ENCODE measurements around the gene DNMT3B. TPM values are rescaled to one million over a fixed set of nuclear protein-coding genes. Genes with fewer than 3 reads are reported as not detected.

Gene DNMT3B
- total RNA-seq, 2 experiments from 2014 or later, result 0.28 to 0.33 TPM

DNA sequence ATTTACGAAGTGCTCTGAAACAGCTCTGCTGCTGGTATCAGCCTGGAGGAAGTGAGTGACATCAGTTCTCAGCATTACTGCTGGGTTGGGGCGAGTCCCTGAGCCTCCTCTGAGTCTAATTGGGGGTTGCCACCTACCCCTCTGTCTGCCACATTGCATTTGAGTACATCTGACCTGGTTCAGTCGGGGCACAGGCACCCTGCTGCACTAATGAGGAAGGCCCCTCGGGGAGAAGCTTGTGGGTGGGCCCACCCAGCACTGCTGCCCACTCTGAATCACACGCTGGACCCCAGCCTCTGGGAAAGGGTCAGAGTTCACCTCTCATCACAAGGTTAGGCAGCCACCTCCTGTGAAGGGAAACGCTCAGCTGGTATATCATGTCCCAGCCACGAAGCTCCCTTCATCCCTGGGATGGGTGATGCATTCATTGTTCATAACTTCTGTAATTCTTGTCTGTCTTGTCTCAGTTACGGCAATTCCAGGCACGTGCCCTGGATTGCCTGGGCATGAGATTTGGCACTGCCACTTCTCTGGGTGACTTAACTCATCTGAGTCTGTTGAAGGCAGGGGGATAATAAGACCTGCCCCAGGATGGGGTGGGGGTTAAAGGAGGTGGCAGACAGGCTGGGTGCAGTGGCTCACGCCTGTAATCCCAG lies 13.3 kb downstream of the DNMT3B start:
- DNase-seq (no peak), ATAC-seq (ENCODE audit: poor library complexity) (no peak)
- POLR2A ChIA-PET, result no interaction called here
- H3K36me3 Mint-ChIP-seq (ENCODE audit: low read depth), result no peaks in the 10 kb centered on the region
- H3K36me3 ChIP-seq (ENCODE audit: insufficient read depth, low read length), result no peaks in the 10 kb centered on the region
- peaks cover 18% of the 10 kb centered on the region for H3K4me1 ChIP-seq (ENCODE audit: insufficient read depth, low read length)
- no peaks in the 10 kb centered on the region for H3K27me3 ChIP-seq (ENCODE audit: control insufficient read depth in 1 of 2, insufficient read depth in 2 of 2, low read length in 2 of 2)
- intact Hi-C loops (cut with DNase I, micrococcal nuclease), result loop anchor here (5.0 to 10.0 kb wide), 2 partner anchors 33 to 251 kb away; partner anchors contain the start of gene COMMD7 (in 1 of the 2)
- no peak overlapping the region for H3K4me3 Mint-ChIP-seq
- no peak overlapping the region for H3K27ac ChIP-seq (ENCODE audit: low read depth in 1 of 2, low read length in 2 of 2)
- H3K9me3 ChIP-seq (ENCODE audit: control insufficient read depth in 1 of 2, insufficient read depth in 1 of 2, low read length in 2 of 2), result no peaks in the 10 kb centered on the region
- H3K4me3 ChIP-seq (ENCODE audit: low read length), result no peak overlapping the region
- H3K9me3 Mint-ChIP-seq, result no peaks in the 10 kb centered on the region
- no peaks in the 10 kb centered on the region for H3K27me3 Mint-ChIP-seq
- TF ChIP-seq, protein P1, sequence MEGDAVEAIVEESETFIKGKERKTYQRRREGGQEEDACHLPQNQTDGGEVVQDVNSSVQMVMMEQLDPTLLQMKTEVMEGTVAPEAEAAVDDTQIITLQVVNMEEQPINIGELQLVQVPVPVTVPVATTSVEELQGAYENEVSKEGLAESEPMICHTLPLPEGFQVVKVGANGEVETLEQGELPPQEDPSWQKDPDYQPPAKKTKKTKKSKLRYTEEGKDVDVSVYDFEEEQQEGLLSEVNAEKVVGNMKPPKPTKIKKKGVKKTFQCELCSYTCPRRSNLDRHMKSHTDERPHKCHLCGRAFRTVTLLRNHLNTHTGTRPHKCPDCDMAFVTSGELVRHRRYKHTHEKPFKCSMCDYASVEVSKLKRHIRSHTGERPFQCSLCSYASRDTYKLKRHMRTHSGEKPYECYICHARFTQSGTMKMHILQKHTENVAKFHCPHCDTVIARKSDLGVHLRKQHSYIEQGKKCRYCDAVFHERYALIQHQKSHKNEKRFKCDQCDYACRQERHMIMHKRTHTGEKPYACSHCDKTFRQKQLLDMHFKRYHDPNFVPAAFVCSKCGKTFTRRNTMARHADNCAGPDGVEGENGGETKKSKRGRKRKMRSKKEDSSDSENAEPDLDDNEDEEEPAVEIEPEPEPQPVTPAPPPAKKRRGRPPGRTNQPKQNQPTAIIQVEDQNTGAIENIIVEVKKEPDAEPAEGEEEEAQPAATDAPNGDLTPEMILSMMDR (IDR thresholded peaks at IDR 0.05), result no peak
- peaks cover 24% of the 10 kb centered on the region for H3K4me1 Mint-ChIP-seq (ENCODE audit: low read depth)
- CTCF ChIA-PET, result interaction anchor here (0.9 to 1.5 kb wide), 2 partner anchors 32 to 102 kb away, joined by 3 to 4 read pairs; partner anchors contain the start of genes C20orf203 and COMMD7
- H3K27ac Mint-ChIP-seq, result no peak overlapping the region

DNA sequence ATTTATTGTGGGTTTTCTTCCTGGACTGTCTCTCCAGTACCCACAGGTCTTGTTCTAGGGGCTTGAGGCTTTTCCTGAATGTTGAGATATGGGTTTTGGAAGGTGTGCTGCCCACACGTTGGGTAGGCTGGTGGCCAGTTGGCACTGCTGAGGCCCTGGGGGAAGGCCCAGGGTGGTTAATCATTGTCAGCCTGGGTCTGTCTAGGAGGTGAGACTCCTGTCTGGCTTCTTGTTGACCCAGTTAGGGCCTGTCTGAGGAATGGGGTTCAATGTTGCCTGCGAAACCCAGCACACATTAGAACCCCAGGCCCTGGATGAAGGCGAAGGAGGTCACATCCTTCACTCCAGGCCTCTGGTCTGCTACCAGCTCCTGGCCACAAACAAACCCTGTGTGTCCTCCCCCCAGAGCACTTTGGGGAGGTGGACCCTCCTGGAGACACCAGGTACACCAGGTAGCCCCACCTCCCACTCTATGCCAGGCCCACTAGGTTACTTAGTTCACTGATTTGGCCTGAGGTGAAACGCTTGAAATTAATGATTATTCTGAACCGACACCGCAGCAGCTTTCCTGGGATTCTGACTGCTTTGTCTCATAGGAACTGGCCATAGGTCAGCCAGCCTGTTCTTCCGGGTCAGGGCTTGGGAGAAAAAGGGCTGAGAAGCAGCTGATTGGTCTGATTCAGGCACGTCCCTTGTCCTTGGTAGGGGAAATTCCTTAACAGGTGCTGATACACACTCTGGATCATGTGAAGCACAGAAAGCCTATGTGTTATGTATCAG lies 15.2 kb downstream of the DNMT3B start:
- Mint-ChIP-seq H3K36me3 (ENCODE audit: low read depth) (no peaks in the 10 kb centered on the region), H3K4me3 (no peak overlapping the region), H3K9me3 (no peaks in the 10 kb centered on the region), H3K27ac (no peak overlapping the region), H3K4me1 (ENCODE audit: low read depth) (peaks cover 7% of the 10 kb centered on the region), H3K27me3 (no peaks in the 10 kb centered on the region)
- H3K36me3 ChIP-seq (ENCODE audit: insufficient read depth, low read length), result no peaks in the 10 kb centered on the region
- TF ChIP-seq, protein P1 (IDR thresholded peaks at IDR 0.05), result no peak
- intact Hi-C loops (cut with DNase I, micrococcal nuclease), result loop anchor here (5.0 to 10.0 kb wide), 2 partner anchors 35 to 253 kb away; partner anchors contain the start of gene COMMD7 (in 1 of the 2)
- POLR2A ChIA-PET, result interaction anchor here (0.7 to 1.4 kb wide), 2 partner anchors 34 to 243 kb away, joined by 3 read pairs; partner anchors contain the start of gene COMMD7
- no peak overlapping the region for H3K4me3 ChIP-seq (ENCODE audit: low read length)
- peaks cover 7% of the 10 kb centered on the region for H3K4me1 ChIP-seq (ENCODE audit: insufficient read depth, low read length)
- H3K27me3 ChIP-seq (ENCODE audit: control insufficient read depth in 1 of 2, insufficient read depth in 2 of 2, low read length in 2 of 2), result no peaks in the 10 kb centered on the region
- H3K9me3 ChIP-seq (ENCODE audit: control insufficient read depth in 1 of 2, insufficient read depth in 1 of 2, low read length in 2 of 2), result no peaks in the 10 kb centered on the region
- CTCF ChIA-PET, result interaction anchor here (1.2 to 3.0 kb wide), 12 partner anchors 13 to 954 kb away, joined by 3 to 75 read pairs (median 6); partner anchors contain the start of genes C20orf203, COMMD7 and DNMT3B
- DNase-seq, result no peak
- ATAC-seq (ENCODE audit: poor library complexity), result no peak
- H3K27ac ChIP-seq (ENCODE audit: low read depth in 1 of 2, low read length in 2 of 2), result no peak overlapping the region

DNA sequence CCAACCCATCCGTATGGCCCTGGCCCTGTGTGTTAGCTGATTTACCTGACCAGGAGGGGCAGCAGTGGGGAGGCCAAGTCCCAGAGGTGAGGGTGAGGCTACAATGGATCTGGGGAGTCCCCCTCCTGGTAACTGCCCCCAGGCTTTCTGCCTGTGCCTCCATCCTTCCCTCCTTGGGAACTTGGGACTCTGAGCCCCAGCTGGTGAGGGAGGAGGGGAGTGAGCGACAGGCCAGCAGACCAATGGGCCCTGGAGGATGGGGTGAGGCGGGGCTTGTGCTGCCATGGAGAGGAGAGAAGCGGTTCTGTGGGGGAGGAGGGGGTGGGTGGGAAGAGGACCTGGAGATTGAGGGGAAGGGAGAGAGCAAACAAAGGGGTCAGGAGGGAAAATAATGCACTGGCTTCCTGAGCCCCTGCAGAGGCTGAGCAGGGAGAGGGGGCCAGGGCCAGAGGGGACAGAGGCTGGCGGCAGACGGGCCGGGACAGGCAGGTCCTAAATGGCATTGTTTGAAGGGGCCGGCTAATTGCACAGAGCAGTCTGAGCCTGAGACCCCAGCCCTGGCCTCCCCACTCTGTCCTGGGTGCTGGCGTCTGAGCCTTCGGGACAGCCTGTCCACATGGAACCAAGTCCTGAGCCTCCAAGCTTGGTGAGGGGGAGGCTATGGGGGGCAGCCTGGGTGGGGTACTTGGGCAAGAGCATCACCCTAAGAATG lies 17.5 kb downstream of the DNMT3B start:
- no peak for ATAC-seq (ENCODE audit: poor library complexity)
- CTCF ChIA-PET, result interaction anchor here (1.1 to 1.9 kb wide), 6 partner anchors 11 to 547 kb away, joined by 3 to 75 read pairs (median 4); partner anchors contain the start of gene C20orf203

More for the DNA sequence above, 17.5 kb downstream of the DNMT3B start:
- Histone ChIP-seq H3K36me3 (ENCODE audit: insufficient read depth, low read length) (no peaks in the 10 kb centered on the region), H3K27me3 (ENCODE audit: control insufficient read depth in 1 of 2, insufficient read depth in 2 of 2, low read length in 2 of 2) (no peaks in the 10 kb centered on the region), H3K27ac (ENCODE audit: low read depth in 1 of 2, low read length in 2 of 2) (no peak overlapping the region), H3K9me3 (ENCODE audit: control insufficient read depth in 1 of 2, insufficient read depth in 1 of 2, low read length in 2 of 2) (no peaks in the 10 kb centered on the region), H3K4me1 (ENCODE audit: insufficient read depth, low read length) (peaks cover 5% of the 10 kb centered on the region), H3K4me3 (ENCODE audit: low read length) (no peak overlapping the region)
- TF ChIP-seq, protein P1 (IDR thresholded peaks at IDR 0.05), result no peak
- H3K9me3 Mint-ChIP-seq, result no peaks in the 10 kb centered on the region
- H3K4me1 Mint-ChIP-seq (ENCODE audit: low read depth), result peaks cover 6% of the 10 kb centered on the region
- POLR2A ChIA-PET, result interaction anchor here (1.6 kb wide), 1 partner anchor 106 kb away, joined by 12 read pairs; the partner anchor contains the start of gene C20orf203
- H3K27me3 Mint-ChIP-seq, result no peaks in the 10 kb centered on the region
- H3K4me3 Mint-ChIP-seq, result no peak overlapping the region
- intact Hi-C loops (cut with DNase I, micrococcal nuclease), result loop anchor here (5.0 to 10.0 kb wide), 2 partner anchors 37 to 255 kb away; partner anchors contain the start of gene COMMD7 (in 1 of the 2)
- no peak for DNase-seq
- no peak overlapping the region for H3K27ac Mint-ChIP-seq
- H3K36me3 Mint-ChIP-seq (ENCODE audit: low read depth), result no peaks in the 10 kb centered on the region
